SK-N-SH (cell line): ENCODE measurements around the gene CFAP99.

Experiments used
- CTCF ChIP-seq: fragments of 200-600 bp; sonication (generic); IDR thresholded peaks from 2 replicates; pipeline ENCODE4 v1.6.1; 2017; ENCODE audit warnings: antibody characterized with exemption, mild to moderate bottlenecking, moderate library complexity
- ELF1 ChIP-seq: IDR thresholded peaks from 2 replicates; pipeline ENCODE4 v1.4.0; 2012
- SMC3 ChIP-seq: IDR thresholded peaks from 2 replicates; pipeline ENCODE4 v1.6.1; 2012; ENCODE audit warnings: low read depth, low read length, improper control_type of control experiment

- no peak for TF ChIP-seq CTCF
- TF ChIP-seq ELF1 = no peak
- TF ChIP-seq SMC3 = no peak
These were observed 25.1 kb upstream of the CFAP99 start for GRCh38 chr4:2393353-2394270.
